Gastrocnemius medialis (tissue), 4 donors: ENCODE results near the gene RGL3.

Experiments used
- POLR2A ChIP-seq, 2 donors: fragments of 450-650 bp; IDR thresholded peaks; one replicate each; pipeline ENCODE4 v1.6.1; 2017; ENCODE audit warnings: antibody characterized with exemption in 2 of 2, mild to moderate bottlenecking in 2 of 2, moderate library complexity in 2 of 2
- TF ChIP-seq, protein P1 (sequence below), 5 experiments: fragments of 450-650 bp in 3 of 5; fragments of 200-600 bp in 2 of 5; sonication (generic) in 2 of 5; IDR thresholded peaks in 4 of 5; conservative IDR thresholded peaks in 1 of 5; 1 replicate in 4 of 5; 2 replicates in 1 of 5; pipeline ENCODE4 v1.5.1; 2016 to 2019; ENCODE audit warnings: antibody characterized with exemption in 5 of 5, mild to moderate bottlenecking in 3 of 5, moderate library complexity in 3 of 5

DNA sequence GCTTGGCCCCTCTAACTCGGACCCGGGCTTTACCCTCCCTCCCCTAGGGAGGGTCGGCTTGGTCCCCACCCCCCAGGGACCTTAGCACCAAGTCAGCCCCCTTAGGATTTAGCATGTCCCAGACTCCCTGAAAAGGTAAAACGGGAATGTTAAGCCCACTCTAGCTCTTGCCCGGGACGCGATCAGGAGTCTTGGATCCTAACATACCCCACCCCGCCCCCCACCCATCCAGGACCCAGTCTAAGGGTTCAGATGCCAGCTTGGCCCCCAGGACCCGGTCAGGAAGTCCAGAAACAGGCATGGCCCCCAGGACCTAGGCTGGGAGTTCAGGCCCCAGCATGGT, 35.4 kb downstream of the RGL3 start:
- no peak for TF ChIP-seq POLR2A (IDR thresholded peaks at IDR 0.05)
- TF ChIP-seq, protein P1, sequence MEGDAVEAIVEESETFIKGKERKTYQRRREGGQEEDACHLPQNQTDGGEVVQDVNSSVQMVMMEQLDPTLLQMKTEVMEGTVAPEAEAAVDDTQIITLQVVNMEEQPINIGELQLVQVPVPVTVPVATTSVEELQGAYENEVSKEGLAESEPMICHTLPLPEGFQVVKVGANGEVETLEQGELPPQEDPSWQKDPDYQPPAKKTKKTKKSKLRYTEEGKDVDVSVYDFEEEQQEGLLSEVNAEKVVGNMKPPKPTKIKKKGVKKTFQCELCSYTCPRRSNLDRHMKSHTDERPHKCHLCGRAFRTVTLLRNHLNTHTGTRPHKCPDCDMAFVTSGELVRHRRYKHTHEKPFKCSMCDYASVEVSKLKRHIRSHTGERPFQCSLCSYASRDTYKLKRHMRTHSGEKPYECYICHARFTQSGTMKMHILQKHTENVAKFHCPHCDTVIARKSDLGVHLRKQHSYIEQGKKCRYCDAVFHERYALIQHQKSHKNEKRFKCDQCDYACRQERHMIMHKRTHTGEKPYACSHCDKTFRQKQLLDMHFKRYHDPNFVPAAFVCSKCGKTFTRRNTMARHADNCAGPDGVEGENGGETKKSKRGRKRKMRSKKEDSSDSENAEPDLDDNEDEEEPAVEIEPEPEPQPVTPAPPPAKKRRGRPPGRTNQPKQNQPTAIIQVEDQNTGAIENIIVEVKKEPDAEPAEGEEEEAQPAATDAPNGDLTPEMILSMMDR (IDR thresholded peaks at IDR 0.05 in 4 of 5, conservative IDR thresholded peaks at IDR 0.05 in 1 of 5) = no peak
